Astrocyte (in vitro differentiated cells and primary cell): ENCODE measurements around the gene SLC29A2. TPM values are rescaled to one million over a fixed set of nuclear protein-coding genes. Genes with fewer than 3 reads are reported as not detected.
A peak's percentile ranks its signal among the peaks of the same experiment; 100 is the strongest.

ENCODE experiments used
- DNase-seq: peaks from one replicate; pipeline ENCODE4 v3.0.0-alpha.2; 2010; ENCODE audit warnings: low read depth
- FAIRE-seq: peaks from 2 replicates; lab custom pipeline; 2011; peaks lifted over from hg19 to GRCh38; lab: Jason Lieb, UNC
- H2AFZ ChIP-seq: 2 replicates; pipeline ENCODE4 v1.6.0; 2012; ENCODE audit warnings: low read depth, low read length, inconsistent platforms
- H3K27ac ChIP-seq: 2 replicates; pipeline ENCODE4 v1.5.1; 2011; ENCODE audit warnings: low read depth, low read length, inconsistent platforms
- H3K27me3 ChIP-seq: 2 replicates; pipeline ENCODE4 v1.6.0; 2011; ENCODE audit warnings: low read length, inconsistent platforms; ENCODE audit not compliant: insufficient read depth
- H3K36me3 ChIP-seq: 2 replicates; pipeline ENCODE4 v1.5.1; 2011; ENCODE audit warnings: low read length, inconsistent platforms; ENCODE audit not compliant: insufficient read depth
- H3K4me1 ChIP-seq: 2 replicates; pipeline ENCODE4 v1.5.1; 2011; ENCODE audit warnings: low read length, inconsistent platforms; ENCODE audit not compliant: insufficient read depth
- H3K4me2 ChIP-seq: 2 replicates; pipeline ENCODE4 v1.6.0; 2012; ENCODE audit warnings: low read length, inconsistent platforms
- H3K4me3 ChIP-seq: 2 replicates; pipeline ENCODE4 v1.5.1; 2011; ENCODE audit warnings: low read depth, mild to moderate bottlenecking, low read length, inconsistent platforms; ENCODE audit not compliant: insufficient read depth
- H3K79me2 ChIP-seq: 2 replicates; pipeline ENCODE4 v1.6.0; 2012; ENCODE audit warnings: mild to moderate bottlenecking, low read length, inconsistent platforms; ENCODE audit not compliant: insufficient read depth
- H3K9ac ChIP-seq: 2 replicates; pipeline ENCODE4 v1.6.0; 2012; ENCODE audit warnings: mild to moderate bottlenecking, low read length, inconsistent platforms
- H3K9me3 ChIP-seq: 2 replicates; pipeline ENCODE4 v1.5.1; 2012; ENCODE audit warnings: low read depth, mild to moderate bottlenecking, low read length, inconsistent platforms; ENCODE audit not compliant: insufficient read depth
- H4K20me1 ChIP-seq: 2 replicates; pipeline ENCODE4 v1.6.0; 2012; ENCODE audit warnings: low read length, inconsistent platforms; ENCODE audit not compliant: insufficient read depth
- H3K27ac Mint-ChIP-seq: one replicate; pipeline ENCODE4 v1.8.0; 2021; ENCODE audit warnings: mild to moderate bottlenecking, mixed read lengths; ENCODE audit not compliant: unreplicated experiment
- H3K27me3 Mint-ChIP-seq: one replicate; pipeline ENCODE4 v1.8.0; 2021; ENCODE audit warnings: low read depth, mixed read lengths; ENCODE audit not compliant: unreplicated experiment
- H3K36me3 Mint-ChIP-seq: one replicate; pipeline ENCODE4 v1.8.0; 2021; ENCODE audit warnings: low read depth, mixed read lengths; ENCODE audit not compliant: unreplicated experiment
- H3K4me1 Mint-ChIP-seq: one replicate; pipeline ENCODE4 v1.8.0; 2021; ENCODE audit warnings: low read depth, mixed read lengths; ENCODE audit not compliant: unreplicated experiment
- H3K4me3 Mint-ChIP-seq: one replicate; pipeline ENCODE4 v1.8.0; 2021; ENCODE audit warnings: mild to moderate bottlenecking, moderate library complexity, mixed read lengths; ENCODE audit not compliant: unreplicated experiment
- H3K9me3 Mint-ChIP-seq: one replicate; pipeline ENCODE4 v1.8.0; 2021; ENCODE audit warnings: mild to moderate bottlenecking, mixed read lengths; ENCODE audit not compliant: unreplicated experiment
- CTCF ChIP-seq: IDR thresholded peaks from 2 replicates; pipeline ENCODE4 v1.5.1; 2011; ENCODE audit warnings: low read depth, mild to moderate bottlenecking, inconsistent platforms, low read length, moderate library complexity; ENCODE audit not compliant: insufficient read depth
- EZH2 ChIP-seq: IDR thresholded peaks from 2 replicates; pipeline ENCODE4 v1.6.1; 2012; ENCODE audit warnings: mild to moderate bottlenecking, low read length, inconsistent platforms; ENCODE audit not compliant: insufficient read depth
- total RNA-seq: library from RNA; stranded (reverse); gene quantifications from 2 replicates; pipeline ENCODE4 v1.2.1, GENCODE V29; 2021

SLC29A2 gene
- total RNA-seq, 1 donor from 2014 or later: 6.6 TPM

- H3K27me3 Mint-ChIP-seq: no peaks in the 10 kb centered on the region
- no peaks in the 10 kb centered on the region for H3K9me3 ChIP-seq
- peaks cover 9% of the 10 kb centered on the region for H3K36me3 Mint-ChIP-seq
- H2AFZ ChIP-seq: no peak overlapping the region
- DNase-seq (no peak), FAIRE-seq (no peak)
- peak overlapping the region; percentile 76 for H3K4me3 Mint-ChIP-seq
- H3K27ac Mint-ChIP-seq: no peak overlapping the region
- peaks cover 47% of the 10 kb centered on the region for H3K4me1 ChIP-seq
- peak overlapping the region; percentile 74 for H3K4me3 ChIP-seq
- peaks cover 31% of the 10 kb centered on the region for H3K4me1 Mint-ChIP-seq
- H3K36me3 ChIP-seq: peaks cover 3% of the 10 kb centered on the region
- peaks cover 2% of the 10 kb centered on the region for H3K9me3 Mint-ChIP-seq
- peaks cover 27% of the 10 kb centered on the region for H3K79me2 ChIP-seq
- peak overlapping the region; percentile 99 for H3K4me2 ChIP-seq
- H4K20me1 ChIP-seq: peaks cover 50% of the 10 kb centered on the region
- peak overlapping the region; percentile 95 for H3K9ac ChIP-seq
- TF ChIP-seq CTCF (no peak), EZH2 (no peak)
- no peaks in the 10 kb centered on the region for H3K27me3 ChIP-seq
- H3K27ac ChIP-seq: peak overlapping the region; percentile 96
Observed at GRCh38 chr11:66334605-66335442, 36.7 kb downstream of the SLC29A2 start.

GRCh38 chr11:66333896-66334604 lies 37.5 kb downstream of the SLC29A2 start:
- Histone ChIP-seq H3K9me3 (no peaks in the 10 kb centered on the region), H3K27me3 (no peaks in the 10 kb centered on the region), H3K4me2 (peak overlapping the region; percentile 99), H4K20me1 (peaks cover 50% of the 10 kb centered on the region), H3K4me1 (peaks cover 47% of the 10 kb centered on the region), H3K4me3 (no peak overlapping the region), H2AFZ (no peak overlapping the region), H3K27ac (no peak overlapping the region), H3K36me3 (peaks cover 3% of the 10 kb centered on the region), H3K9ac (peak overlapping the region; percentile 95), H3K79me2 (peaks cover 27% of the 10 kb centered on the region)
- H3K36me3 Mint-ChIP-seq: peaks cover 6% of the 10 kb centered on the region
- no peak for FAIRE-seq
- no peak for TF ChIP-seq CTCF
- no peak for TF ChIP-seq EZH2
- H3K27me3 Mint-ChIP-seq: no peaks in the 10 kb centered on the region
- no peak overlapping the region for H3K27ac Mint-ChIP-seq
- H3K4me1 Mint-ChIP-seq: peaks cover 28% of the 10 kb centered on the region
- H3K9me3 Mint-ChIP-seq: peaks cover 2% of the 10 kb centered on the region
- DNase-seq: no peak
- H3K4me3 Mint-ChIP-seq: no peak overlapping the region
